ENCODE data around the gene NEURL2. TPM values are rescaled to one million over a fixed set of nuclear protein-coding genes. Genes with fewer than 3 reads are reported as not detected.

NEURL2 gene
- total RNA-seq, 1 experiment from 2014 or later, result 2.3 TPM

- H3F3A ChIP-seq (ENCODE audit: low read length, unreplicated experiment), result no peaks in the 10 kb centered on the region
- ChIA-PET CTCF (no interaction called here), POLR2A (ENCODE audit: unreplicated experiment) (no interaction called here)
- no peaks in the 10 kb centered on the region for H3K9me3 ChIP-seq (ENCODE audit: low read length)
- H3K36me3 ChIP-seq (ENCODE audit: low read depth, low read length), result peaks cover 16% of the 10 kb centered on the region; the same call in 1 of the 2 replicates
- no peak overlapping the region for H3K4me3 ChIP-seq (ENCODE audit: low read length)
- H4K20me1 ChIP-seq (ENCODE audit: low read length), result no peaks in the 10 kb centered on the region
- intact Hi-C loops (cut with micrococcal nuclease), result no loop called here
- no peak for ATAC-seq
- no peak overlapping the region for H2AFZ ChIP-seq (ENCODE audit: low read length)
- BruUV-seq (replicated peaks), result TSS peak; percentile 26
- no peak overlapping the region for H3K27ac ChIP-seq (ENCODE audit: low read length)
- H3K4me2 ChIP-seq (ENCODE audit: low read length), result no peak overlapping the region
- DNase-seq, result no peak
- no peak for TF ChIP-seq EZH2 (IDR thresholded peaks at IDR 0.05; ENCODE audit: low read length, unreplicated experiment)
- no peak for TF ChIP-seq CTCF (conservative IDR thresholded peaks at IDR 0.05; ENCODE audit: low read depth, low read length)
- TF ChIP-seq EZH2phosphoT487 (IDR thresholded peaks at IDR 0.05; ENCODE audit: borderline replicate concordance, low read length), result no peak
- no peaks in the 10 kb centered on the region for H3K4me1 ChIP-seq (ENCODE audit: insufficient read depth, low read length)
- no peaks in the 10 kb centered on the region for H3K9me2 ChIP-seq (replicated peaks; ENCODE audit: low read length)
- no peaks in the 10 kb centered on the region for H3K79me2 ChIP-seq (ENCODE audit: low read length)
- H3K27me3 ChIP-seq (ENCODE audit: low read length), result no peaks in the 10 kb centered on the region
- no peak overlapping the region for H3K9ac ChIP-seq (ENCODE audit: low read length)
These were observed 7.3 kb upstream of the NEURL2 start for GRCh38 chr20:45898285-45898684.

- no peak for ATAC-seq
- BruUV-seq (replicated peaks), result no TSS peak
These were observed 6.7 kb upstream of the NEURL2 start for GRCh38 chr20:45897692-45898091.

More at GRCh38 chr20:45897692-45898091, 6.7 kb upstream of the NEURL2 start:
- TF ChIP-seq EZH2 (IDR thresholded peaks at IDR 0.05; ENCODE audit: low read length, unreplicated experiment) (no peak), EZH2phosphoT487 (IDR thresholded peaks at IDR 0.05; ENCODE audit: borderline replicate concordance, low read length) (no peak), CTCF (conservative IDR thresholded peaks at IDR 0.05; ENCODE audit: low read depth, low read length) (no peak)
- Histone ChIP-seq H2AFZ (ENCODE audit: low read length) (no peak overlapping the region), H3F3A (ENCODE audit: low read length, unreplicated experiment) (no peaks in the 10 kb centered on the region), H3K36me3 (ENCODE audit: low read depth, low read length) (peaks cover 16% of the 10 kb centered on the region; the same call in 1 of the 2 replicates), H3K27me3 (ENCODE audit: low read length) (no peaks in the 10 kb centered on the region), H3K27ac (ENCODE audit: low read length) (no peak overlapping the region), H3K4me1 (ENCODE audit: insufficient read depth, low read length) (peaks cover 6% of the 10 kb centered on the region; the same call in 1 of the 2 replicates), H4K20me1 (ENCODE audit: low read length) (no peaks in the 10 kb centered on the region), H3K79me2 (ENCODE audit: low read length) (no peaks in the 10 kb centered on the region), H3K4me3 (ENCODE audit: low read length) (no peak overlapping the region), H3K9ac (ENCODE audit: low read length) (no peak overlapping the region), H3K4me2 (ENCODE audit: low read length) (no peak overlapping the region), H3K9me2 (replicated peaks; ENCODE audit: low read length) (no peaks in the 10 kb centered on the region), H3K9me3 (ENCODE audit: low read length) (no peaks in the 10 kb centered on the region)
- intact Hi-C loops (cut with micrococcal nuclease), result no loop called here
- DNase-seq, result no peak
- POLR2A ChIA-PET (ENCODE audit: unreplicated experiment), result no interaction called here
- CTCF ChIA-PET, result no interaction called here
